ENCODE data around the gene ACSM5. TPM values are rescaled to one million over a fixed set of nuclear protein-coding genes. Genes with fewer than 3 reads are reported as not detected.
"Not testable (repeated sequence)": the region's sequence is repeated elsewhere in the genome, so short reads cannot be mapped to it uniquely, and the experiment has no call there.

Gene ACSM5
- total RNA-seq, 1 donor from 2014 or later = not detected

- no peak for DNase-seq (ENCODE audit: extremely low spot score, unreplicated experiment)
- no peak for TF ChIP-seq CTCF (conservative IDR thresholded peaks at IDR 0.05)
- no peaks in the 10 kb centered on the region for H3K36me3 Mint-ChIP-seq
- no peak overlapping the region for H3K4me3 Mint-ChIP-seq
- no peak overlapping the region for H3K27ac Mint-ChIP-seq
- no peaks in the 10 kb centered on the region for H3K9me3 Mint-ChIP-seq
- no peaks in the 10 kb centered on the region for H3K4me1 Mint-ChIP-seq (ENCODE audit: unreplicated experiment)
- H3K27me3 Mint-ChIP-seq = peaks cover 6% of the 10 kb centered on the region
These were observed 21.6 kb downstream of the ACSM5 start for GRCh38 chr16:20430948-20431347.

- H3K4me1 Mint-ChIP-seq (ENCODE audit: unreplicated experiment); H3K4me3 Mint-ChIP-seq; H3K27me3 Mint-ChIP-seq; H3K27ac Mint-ChIP-seq; DNase-seq (ENCODE audit: extremely low spot score, unreplicated experiment); H3K9me3 Mint-ChIP-seq; H3K36me3 Mint-ChIP-seq: not testable (repeated sequence)
These were observed 29.6 kb downstream of the ACSM5 start for GRCh38 chr16:20438950-20439349.

DNA sequence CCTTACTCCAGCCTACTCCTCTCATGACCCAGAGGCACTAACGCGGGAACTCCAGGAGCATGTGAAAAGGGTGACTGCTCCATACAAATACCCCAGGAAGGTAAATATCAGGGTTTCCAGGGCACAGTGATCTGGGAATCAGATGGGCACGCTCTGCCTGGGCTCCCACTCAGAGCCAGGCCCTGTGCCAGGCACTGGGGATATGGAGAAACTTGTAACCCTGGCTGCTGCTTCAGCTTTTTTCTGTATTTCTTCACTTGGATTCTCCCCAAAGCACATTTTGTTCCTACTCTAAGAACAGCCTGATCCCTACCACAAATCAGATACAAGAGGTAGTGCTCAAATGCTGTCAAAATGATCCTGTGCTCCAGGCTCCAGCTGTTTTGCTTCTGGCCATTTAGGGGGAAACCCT lies 30.5 kb downstream of the ACSM5 start:
- not testable (repeated sequence) for H3K27ac Mint-ChIP-seq; DNase-seq (ENCODE audit: extremely low spot score, unreplicated experiment); H3K4me3 Mint-ChIP-seq; H3K27me3 Mint-ChIP-seq; H3K9me3 Mint-ChIP-seq; H3K4me1 Mint-ChIP-seq (ENCODE audit: unreplicated experiment); H3K36me3 Mint-ChIP-seq

DNA sequence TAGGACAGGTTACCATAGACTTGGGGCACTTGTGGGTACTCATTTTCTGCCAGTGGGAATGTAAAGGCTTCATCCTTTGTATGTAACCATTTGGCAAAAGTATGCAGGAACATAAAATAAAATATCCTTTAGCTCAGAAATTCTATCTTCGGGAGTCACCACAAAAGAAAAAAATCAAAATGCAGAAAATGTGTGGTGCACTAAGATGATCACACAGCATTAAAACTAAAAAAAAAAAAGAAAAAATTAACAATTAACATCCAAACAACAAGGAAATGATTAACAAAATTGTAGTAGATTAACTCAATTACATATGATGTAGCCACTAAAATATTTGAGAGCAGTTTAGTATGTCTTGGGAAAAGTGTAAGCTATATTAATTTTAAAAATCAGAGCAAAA lies 31.4 kb downstream of the ACSM5 start:
- not testable (repeated sequence) for H3K27me3 Mint-ChIP-seq; H3K4me1 Mint-ChIP-seq (ENCODE audit: unreplicated experiment)

DNA sequence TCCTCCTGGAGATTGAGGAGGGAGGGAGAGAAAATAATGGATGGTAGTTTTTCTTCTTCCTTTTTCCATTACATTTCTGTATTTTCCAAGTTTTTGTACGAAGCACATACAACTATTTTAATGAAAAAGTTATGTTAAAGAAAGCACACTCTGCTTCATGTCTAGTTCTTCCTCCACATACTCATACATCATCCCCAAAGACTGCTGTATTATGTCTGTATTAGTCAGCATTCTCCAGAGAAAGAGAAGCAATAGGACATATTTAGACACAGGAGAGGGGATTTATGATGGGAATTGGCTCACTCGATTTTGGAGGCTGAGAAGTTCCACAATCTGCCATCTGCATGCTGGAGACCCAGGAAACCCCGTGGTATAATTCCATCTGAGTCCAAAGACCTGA lies 31.9 kb downstream of the ACSM5 start:
- no peak for DNase-seq (ENCODE audit: extremely low spot score, unreplicated experiment)
- Mint-ChIP-seq H3K4me1 (ENCODE audit: unreplicated experiment) (no peaks in the 10 kb centered on the region), H3K36me3 (no peaks in the 10 kb centered on the region), H3K9me3 (no peaks in the 10 kb centered on the region), H3K27ac (no peak overlapping the region), H3K4me3 (no peak overlapping the region), H3K27me3 (no peaks in the 10 kb centered on the region)
- no peak for TF ChIP-seq CTCF (conservative IDR thresholded peaks at IDR 0.05)

More for the DNA sequence above, 31.4 kb downstream of the ACSM5 start:
- H3K9me3 Mint-ChIP-seq; H3K27ac Mint-ChIP-seq; H3K4me3 Mint-ChIP-seq; H3K36me3 Mint-ChIP-seq; DNase-seq (ENCODE audit: extremely low spot score, unreplicated experiment): not testable (repeated sequence)

DNA sequence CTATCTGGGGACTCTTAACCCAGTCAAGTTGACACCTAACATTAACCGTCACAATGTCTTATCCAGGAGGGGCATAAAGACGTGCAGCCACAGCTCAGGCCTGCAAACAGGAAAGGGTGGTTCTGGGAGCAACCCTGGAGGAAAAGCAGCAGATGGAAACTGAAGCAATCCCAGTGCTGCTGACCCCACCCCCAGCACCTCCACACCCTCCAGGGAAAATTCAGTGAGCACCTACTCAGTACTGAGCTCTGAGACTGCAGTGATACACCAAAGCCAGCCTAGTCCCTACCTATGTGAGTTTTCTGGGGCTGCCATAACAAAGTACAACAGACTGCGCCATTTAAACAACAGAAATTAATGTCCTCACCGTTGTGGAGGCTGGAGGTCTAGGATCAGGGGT lies 32.5 kb downstream of the ACSM5 start:
- not testable (repeated sequence) for H3K27ac Mint-ChIP-seq; H3K4me1 Mint-ChIP-seq (ENCODE audit: unreplicated experiment); DNase-seq (ENCODE audit: extremely low spot score, unreplicated experiment); H3K27me3 Mint-ChIP-seq; H3K9me3 Mint-ChIP-seq; H3K36me3 Mint-ChIP-seq; H3K4me3 Mint-ChIP-seq

GRCh38 chr16:20446652-20447393 lies 37.5 kb downstream of the ACSM5 start:
- not testable (repeated sequence) for H3K4me3 Mint-ChIP-seq; H3K27ac Mint-ChIP-seq; H3K36me3 Mint-ChIP-seq; DNase-seq (ENCODE audit: extremely low spot score, unreplicated experiment); H3K27me3 Mint-ChIP-seq; H3K9me3 Mint-ChIP-seq; H3K4me1 Mint-ChIP-seq (ENCODE audit: unreplicated experiment)

- not testable (repeated sequence) for H3K27me3 Mint-ChIP-seq; H3K4me1 Mint-ChIP-seq (ENCODE audit: unreplicated experiment)
These were observed 42.0 kb downstream of the ACSM5 start, which contains the start of gene ACSM2A for GRCh38 chr16:20451364-20451763. Gene ACSM2A (plus strand): TSS chr16:20451521. CDS start chr16:20460115, 8,594 bp downstream.

GRCh38 chr16:20453633-20454032 lies 44.3 kb downstream of the ACSM5 start:
- H3K27ac Mint-ChIP-seq; DNase-seq (ENCODE audit: extremely low spot score, unreplicated experiment); H3K9me3 Mint-ChIP-seq; H3K4me3 Mint-ChIP-seq; H3K27me3 Mint-ChIP-seq; H3K36me3 Mint-ChIP-seq; H3K4me1 Mint-ChIP-seq (ENCODE audit: unreplicated experiment): not testable (repeated sequence)

More at GRCh38 chr16:20451364-20451763, 42.0 kb downstream of the ACSM5 start, which contains the start of gene ACSM2A:
- DNase-seq (ENCODE audit: extremely low spot score, unreplicated experiment); H3K27ac Mint-ChIP-seq; H3K4me3 Mint-ChIP-seq; H3K36me3 Mint-ChIP-seq; H3K9me3 Mint-ChIP-seq: not testable (repeated sequence)

DNA sequence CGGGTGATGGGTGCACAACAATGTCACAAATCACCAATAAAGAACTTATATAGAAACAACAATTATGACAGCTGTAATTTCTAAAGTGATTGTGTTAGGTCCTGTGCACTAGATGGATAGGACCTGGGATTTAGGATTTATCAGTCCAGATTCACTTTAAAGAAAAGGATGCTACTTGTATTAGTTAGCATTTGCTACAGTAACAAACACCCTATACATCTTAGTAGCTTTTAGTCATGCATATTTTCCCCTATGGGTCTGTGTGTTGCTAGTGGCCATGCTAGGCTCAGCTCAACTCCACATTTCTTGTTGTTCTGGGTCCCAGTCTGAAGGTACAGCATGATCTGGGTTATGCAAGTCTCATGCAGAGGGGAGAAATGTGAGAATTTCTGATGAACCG lies 49.9 kb downstream of the ACSM5 start:
- H3K27ac Mint-ChIP-seq = not testable (repeated sequence)

DNA sequence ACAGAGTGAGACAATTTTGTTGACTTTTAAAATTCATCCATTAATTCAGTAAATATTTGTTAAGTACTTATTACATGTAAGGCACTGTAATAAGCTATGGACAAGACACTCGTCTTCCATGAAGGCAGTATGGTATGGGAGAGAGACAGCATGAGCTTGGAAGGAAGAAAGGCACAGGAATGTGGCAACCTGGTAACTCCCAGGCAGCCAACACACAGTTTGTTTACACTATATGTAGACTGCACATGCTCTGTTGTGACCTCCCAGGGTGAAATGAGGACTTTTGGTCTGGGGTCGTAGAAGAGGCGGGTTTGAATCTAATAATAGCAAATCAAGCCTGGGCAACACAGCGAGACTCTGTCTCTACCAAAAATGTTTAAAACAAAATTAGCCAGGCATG lies 51.0 kb downstream of the ACSM5 start:
- not testable (repeated sequence) for H3K36me3 Mint-ChIP-seq; H3K27ac Mint-ChIP-seq; H3K4me1 Mint-ChIP-seq (ENCODE audit: unreplicated experiment); H3K4me3 Mint-ChIP-seq; H3K9me3 Mint-ChIP-seq; H3K27me3 Mint-ChIP-seq; DNase-seq (ENCODE audit: extremely low spot score, unreplicated experiment)

More for the DNA sequence above, 49.9 kb downstream of the ACSM5 start:
- H3K36me3 Mint-ChIP-seq; H3K4me3 Mint-ChIP-seq; H3K9me3 Mint-ChIP-seq; H3K27me3 Mint-ChIP-seq; H3K4me1 Mint-ChIP-seq (ENCODE audit: unreplicated experiment); DNase-seq (ENCODE audit: extremely low spot score, unreplicated experiment): not testable (repeated sequence)

- H3K27me3 Mint-ChIP-seq, H3K27ac Mint-ChIP-seq: not testable (repeated sequence)
These were observed 59.6 kb downstream of the ACSM5 start for GRCh38 chr16:20468954-20469353.

More at GRCh38 chr16:20468954-20469353, 59.6 kb downstream of the ACSM5 start:
- H3K4me1 Mint-ChIP-seq (ENCODE audit: unreplicated experiment); DNase-seq (ENCODE audit: extremely low spot score, unreplicated experiment); H3K4me3 Mint-ChIP-seq; H3K36me3 Mint-ChIP-seq; H3K9me3 Mint-ChIP-seq: not testable (repeated sequence)
